Lower leg skin (tissue), 4 donors: ENCODE measurements around the gene ABCG1. TPM values are rescaled to one million over a fixed set of nuclear protein-coding genes. Genes with fewer than 3 reads are reported as not detected.
A peak's percentile ranks its signal among the peaks of the same experiment; 100 is the strongest.

Experiments
- DNase-seq, 2 donors: peaks; one replicate each; pipeline ENCODE4 v3.0.0-alpha.2; 2019; ENCODE audit warnings: low spot score in 2 of 2
- H3K4me3 ChIP-seq: fragments of 200-600 bp; sonication (generic); 2 replicates; pipeline ENCODE4 v1.5.1; 2017; ENCODE audit warnings: mild to moderate bottlenecking, low read depth; ENCODE audit not compliant: poor library complexity, severe bottlenecking
- CTCF ChIP-seq, 3 donors: fragments of 450-650 bp; IDR thresholded peaks; one replicate each; pipeline ENCODE4 v1.5.1; 2016; ENCODE audit warnings: antibody characterized with exemption in 3 of 3, mild to moderate bottlenecking in 3 of 3, moderate library complexity in 2 of 3
- POLR2A ChIP-seq, 2 donors: fragments of 450-650 bp; IDR thresholded peaks; one replicate each; pipeline ENCODE4 v1.6.1; 2016 to 2017; ENCODE audit warnings: antibody characterized with exemption in 2 of 2, mild to moderate bottlenecking in 1 of 2, moderate library complexity in 1 of 2
- WGBS, 2 donors: methylation state at CpG; one replicate each; pipeline ENCODE4 v1.1.5; 2018; 5-methylcytosine and 5-hydroxymethylcytosine counted together
- intact Hi-C: fragments of 100-400 bp; cut with DNase I; formaldehyde crosslinking; loops from one replicate; pipeline ENCODE4 v1.15.0; 2023; ENCODE audit warnings: low total_unique reads
- total RNA-seq, 4 donors: library from RNA; depleted of rRNA; stranded (reverse); fragments of >200 nt; gene quantifications; one replicate each; pipeline ENCODE4 v1.1.0, GENCODE V29; 2016

Gene ABCG1
- total RNA-seq, 4 donors from 2014 or later, result 49.4 to 80.2 (median 52.7) TPM

DNA sequence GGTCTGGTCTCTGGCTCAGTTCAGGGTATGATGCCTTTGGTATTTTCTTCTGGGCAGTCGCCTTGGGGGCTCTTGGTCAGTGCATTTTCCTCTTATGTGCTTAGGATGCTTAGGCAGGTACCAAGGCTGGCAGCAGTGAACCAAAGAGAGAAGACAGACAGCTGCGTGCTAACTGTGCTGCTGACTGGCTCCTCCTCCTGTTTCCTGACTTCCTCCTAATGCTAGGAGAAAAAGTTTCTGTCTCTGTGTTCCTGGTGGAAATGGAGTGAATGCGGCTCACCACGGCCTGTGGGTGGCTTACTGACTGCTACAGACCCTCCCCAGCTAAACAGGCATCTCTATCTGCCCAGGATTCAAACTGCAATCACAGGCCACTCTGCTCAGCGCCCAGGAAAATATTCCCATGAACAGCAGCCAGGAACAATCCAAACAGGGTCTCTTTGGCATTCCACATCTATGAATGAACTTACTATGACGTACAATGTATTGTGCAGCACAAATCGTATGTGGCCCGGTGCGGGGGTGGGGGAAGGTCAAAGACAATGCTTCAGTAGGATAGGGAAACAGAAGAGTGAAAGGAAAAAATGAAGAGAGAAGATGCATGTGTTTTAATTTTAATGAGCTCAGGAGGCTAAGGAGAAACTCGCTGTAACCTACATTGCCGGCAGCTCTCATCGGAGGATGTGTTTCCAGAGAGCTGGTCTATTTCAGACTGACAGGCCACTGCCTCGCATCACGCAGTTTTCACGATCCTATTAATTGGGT lies 2.8 kb downstream of the ABCG1 start:
- WGBS, 2 donors, result 70% methylated on average over 15 of the region's 15 CpGs
- TF ChIP-seq POLR2A (IDR thresholded peaks at IDR 0.05) (no peak), CTCF (IDR thresholded peaks at IDR 0.05) (no peak)
- intact Hi-C loops, result no loop called here
- no peak overlapping the region for H3K4me3 ChIP-seq
- peak in 1 of 2 donors; percentile 75 for DNase-seq

- TF ChIP-seq CTCF (IDR thresholded peaks at IDR 0.05) (no peak), POLR2A (IDR thresholded peaks at IDR 0.05) (no peak)
- 84 to 86% methylated on average over 6 of the region's 6 CpGs for WGBS, 2 donors
- intact Hi-C loops, result no loop called here
- H3K4me3 ChIP-seq, result no peak overlapping the region
- DNase-seq, result peak in 1 of 2 donors; percentile 78
Measured at GRCh38 chr21:42222386-42222785, 3.4 kb downstream of the ABCG1 start.

GRCh38 chr21:42222821-42223390 lies 4.0 kb downstream of the ABCG1 start:
- peak in 1 of 2 donors; percentile 68 for DNase-seq
- WGBS, 2 donors, result 89 to 91% methylated on average over 9 of the region's 9 CpGs
- TF ChIP-seq CTCF (IDR thresholded peaks at IDR 0.05), result no peak
- H3K4me3 ChIP-seq, result no peak overlapping the region
- intact Hi-C loops, result no loop called here

DNA sequence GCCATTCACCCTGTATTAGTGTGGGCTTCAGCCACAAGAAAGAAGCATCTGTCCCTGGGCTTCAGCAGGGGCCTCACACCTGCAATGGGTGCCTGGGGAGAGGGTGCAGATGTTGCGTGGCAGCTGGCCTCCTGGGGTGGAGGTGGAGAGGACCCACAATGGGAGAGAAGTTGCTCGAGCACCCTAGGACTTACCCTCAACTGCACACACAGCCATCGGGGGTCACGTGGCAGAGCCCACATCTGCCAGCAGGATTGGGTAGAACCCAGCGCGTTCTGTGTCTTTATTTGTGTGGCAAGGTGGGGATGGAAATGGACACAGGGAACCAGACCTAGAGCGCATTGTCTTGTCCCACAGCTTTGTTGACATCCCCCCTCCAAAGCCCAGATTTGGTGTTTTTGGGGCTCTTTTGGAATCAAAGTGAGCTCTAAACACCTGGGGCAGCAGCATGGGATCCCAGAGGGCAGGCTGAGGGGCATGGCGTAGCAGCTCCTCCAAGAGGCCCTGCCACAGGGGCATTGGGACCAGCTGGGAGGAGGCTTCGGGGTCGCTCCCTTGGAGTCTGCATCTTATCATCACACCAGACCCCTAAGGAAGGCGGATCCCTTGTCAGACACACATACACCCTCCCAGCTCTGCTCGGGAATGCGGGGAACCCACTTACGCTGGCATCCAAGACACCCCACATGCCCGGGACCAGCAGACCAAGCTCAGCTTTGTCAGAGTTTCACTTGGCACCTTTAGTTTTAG lies 5.1 kb downstream of the ABCG1 start:
- H3K4me3 ChIP-seq, result no peak overlapping the region
- 91% methylated on average over 13 to 15 of the region's 15 CpGs for WGBS, 2 donors
- DNase-seq, result no peak
- no peak for TF ChIP-seq POLR2A (IDR thresholded peaks at IDR 0.05)
- intact Hi-C loops, result no loop called here

DNA sequence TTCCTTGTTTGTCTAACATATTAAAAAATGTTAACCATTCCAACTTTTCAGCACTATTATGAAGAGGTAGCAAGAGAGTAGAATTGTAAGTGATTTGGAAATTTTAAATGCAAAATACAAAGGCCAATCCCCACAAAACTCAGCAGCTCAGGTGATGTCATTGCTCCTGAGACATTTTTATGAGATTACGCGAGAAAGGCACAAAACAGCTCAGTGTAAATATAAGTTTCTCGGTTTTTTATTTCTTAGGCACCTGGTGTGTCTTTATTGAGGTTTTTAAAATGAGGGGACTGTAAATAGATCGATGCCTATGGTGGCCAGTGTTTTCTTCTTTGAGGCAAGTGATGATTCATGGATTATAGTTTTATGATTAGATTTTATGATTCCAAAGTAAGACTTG lies 6.1 kb downstream of the ABCG1 start:
- WGBS, 2 donors, result 93 to 95% methylated on average over 4 of the region's 4 CpGs
- no peak for DNase-seq
- TF ChIP-seq CTCF (IDR thresholded peaks at IDR 0.05), result no peak
- TF ChIP-seq POLR2A (IDR thresholded peaks at IDR 0.05), result no peak
- intact Hi-C loops, result no loop called here
- H3K4me3 ChIP-seq, result no peak overlapping the region

DNA sequence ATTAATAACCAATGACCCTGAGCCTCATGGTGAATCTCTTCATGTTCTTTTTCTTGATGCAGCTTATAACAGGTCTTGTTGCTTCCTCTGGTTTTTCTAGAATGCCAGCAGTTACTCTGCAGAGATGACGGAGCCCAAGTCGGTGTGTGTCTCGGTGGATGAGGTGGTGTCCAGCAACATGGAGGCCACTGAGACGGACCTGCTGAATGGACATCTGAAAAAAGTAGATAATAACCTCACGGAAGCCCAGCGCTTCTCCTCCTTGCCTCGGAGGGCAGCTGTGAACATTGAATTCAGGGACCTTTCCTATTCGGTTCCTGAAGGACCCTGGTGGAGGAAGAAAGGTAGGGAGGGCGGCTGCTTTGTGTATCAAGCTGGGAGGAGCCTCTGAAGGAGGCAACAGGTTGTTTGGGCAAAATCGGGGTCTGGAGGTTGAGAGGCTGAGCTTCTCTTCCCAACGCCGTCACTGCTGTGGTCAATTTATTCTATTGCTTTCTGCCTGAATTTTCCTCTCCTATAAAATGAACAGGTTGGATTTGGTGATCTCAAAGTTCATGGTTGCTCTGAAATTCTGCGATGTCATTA lies 6.7 kb downstream of the ABCG1 start:
- 93% methylated on average over 13 of the region's 13 CpGs for WGBS, 2 donors
- intact Hi-C loops, result no loop called here
- no peak overlapping the region for H3K4me3 ChIP-seq
- no peak for DNase-seq
- TF ChIP-seq POLR2A (IDR thresholded peaks at IDR 0.05), result no peak
- no peak for TF ChIP-seq CTCF (IDR thresholded peaks at IDR 0.05)
